ENCODE measurements around the gene PPP1R3G.

- TF ChIP-seq, protein P1, sequence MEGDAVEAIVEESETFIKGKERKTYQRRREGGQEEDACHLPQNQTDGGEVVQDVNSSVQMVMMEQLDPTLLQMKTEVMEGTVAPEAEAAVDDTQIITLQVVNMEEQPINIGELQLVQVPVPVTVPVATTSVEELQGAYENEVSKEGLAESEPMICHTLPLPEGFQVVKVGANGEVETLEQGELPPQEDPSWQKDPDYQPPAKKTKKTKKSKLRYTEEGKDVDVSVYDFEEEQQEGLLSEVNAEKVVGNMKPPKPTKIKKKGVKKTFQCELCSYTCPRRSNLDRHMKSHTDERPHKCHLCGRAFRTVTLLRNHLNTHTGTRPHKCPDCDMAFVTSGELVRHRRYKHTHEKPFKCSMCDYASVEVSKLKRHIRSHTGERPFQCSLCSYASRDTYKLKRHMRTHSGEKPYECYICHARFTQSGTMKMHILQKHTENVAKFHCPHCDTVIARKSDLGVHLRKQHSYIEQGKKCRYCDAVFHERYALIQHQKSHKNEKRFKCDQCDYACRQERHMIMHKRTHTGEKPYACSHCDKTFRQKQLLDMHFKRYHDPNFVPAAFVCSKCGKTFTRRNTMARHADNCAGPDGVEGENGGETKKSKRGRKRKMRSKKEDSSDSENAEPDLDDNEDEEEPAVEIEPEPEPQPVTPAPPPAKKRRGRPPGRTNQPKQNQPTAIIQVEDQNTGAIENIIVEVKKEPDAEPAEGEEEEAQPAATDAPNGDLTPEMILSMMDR (IDR thresholded peaks at IDR 0.05), result no peak
- TF ChIP-seq POLR2AphosphoS5 (IDR thresholded peaks at IDR 0.05) (no peak), POLR2A (IDR thresholded peaks at IDR 0.05) (no peak)
Measured at GRCh38 chr6:5046430-5046829, 38.7 kb upstream of the PPP1R3G start.
